GM20431 (cell line): ENCODE results near the gene LMLN.
"Not testable (repeated sequence)": the region's sequence is repeated elsewhere in the genome, so short reads cannot be mapped to it uniquely, and the experiment has no call there.

Experiments used
- in situ Hi-C: fragments of 300-500 bp; cut with MseI, MboI; formaldehyde crosslinking; loops from one replicate; pipeline ENCODE4 v1.15.0; 2020; ENCODE audit warnings: low sequenced_read_pairs; ENCODE audit not compliant: unreplicated experiment

The LMLN gene

GRCh38 chr3:198021320-198021719, 61.3 kb downstream of the LMLN start:
- in situ Hi-C loops: no loop called here

- in situ Hi-C loops: no loop called here
Measured at GRCh38 chr3:198022604-198023003, 62.6 kb downstream of the LMLN start.

GRCh38 chr3:198025644-198026043, 65.6 kb downstream of the LMLN start:
- in situ Hi-C loops: no loop called here

GRCh38 chr3:198026620-198027019, 66.6 kb downstream of the LMLN start:
- in situ Hi-C loops: no loop called here

GRCh38 chr3:198027045-198027798, 67.2 kb downstream of the LMLN start:
- in situ Hi-C loops: no loop called here

GRCh38 chr3:198027799-198028390, 67.9 kb downstream of the LMLN start:
- in situ Hi-C loops: no loop called here

- in situ Hi-C loops: no loop called here
Measured at GRCh38 chr3:198028718-198029117, 68.7 kb downstream of the LMLN start.

GRCh38 chr3:198030125-198030524, 70.1 kb downstream of the LMLN start:
- in situ Hi-C loops: no loop called here

GRCh38 chr3:198030726-198031125, 70.7 kb downstream of the LMLN start:
- in situ Hi-C loops: no loop called here

- in situ Hi-C loops: no loop called here
Measured at GRCh38 chr3:198032039-198032936, 72.3 kb downstream of the LMLN start.

- in situ Hi-C loops: no loop called here
Measured at GRCh38 chr3:198043119-198043518, 83.1 kb downstream of the LMLN start.

- in situ Hi-C loops: no loop called here
Measured at GRCh38 chr3:198046120-198046857, 86.3 kb downstream of the LMLN start.

GRCh38 chr3:198048445-198048844, 88.4 kb downstream of the LMLN start:
- in situ Hi-C loops: no loop called here

GRCh38 chr3:198051836-198052235, 91.8 kb downstream of the LMLN start:
- in situ Hi-C loops: no loop called here

GRCh38 chr3:198053462-198053861, 93.4 kb downstream of the LMLN start:
- in situ Hi-C loops: not testable (repeated sequence)

- in situ Hi-C loops: no loop called here
Measured at GRCh38 chr3:198061119-198062067, 101.4 kb downstream of the LMLN start.

- in situ Hi-C loops: no loop called here
Measured at GRCh38 chr3:198062068-198062465, 102.0 kb downstream of the LMLN start.

- in situ Hi-C loops: no loop called here
Measured at GRCh38 chr3:198064420-198064819, 104.4 kb downstream of the LMLN start.

- in situ Hi-C loops: no loop called here
Measured at GRCh38 chr3:198065897-198066296, 105.9 kb downstream of the LMLN start.
